ENCODE measurements around the gene ZNF771.

ZNF771 gene

GRCh38 chr16:30399435-30400186 is 7.8 kb upstream of the ZNF771 start:
- DNase-seq = no peak

- DNase-seq = no peak
Observed at GRCh38 chr16:30401768-30402425, 5.5 kb upstream of the ZNF771 start.

GRCh38 chr16:30406795-30407101 is 658 bp upstream of the ZNF771 start:
- DNase-seq = no peak

GRCh38 chr16:30407804-30408534 is 563 bp downstream of the ZNF771 start:
- DNase-seq = no peak

GRCh38 chr16:30409125-30410060 is 2.0 kb downstream of the ZNF771 start:
- DNase-seq = peak; percentile 88 to 93

- DNase-seq = no peak
Observed at GRCh38 chr16:30413112-30413806, 5.9 kb downstream of the ZNF771 start.

- DNase-seq = no peak
Observed at GRCh38 chr16:30414159-30414558, 6.8 kb downstream of the ZNF771 start.

- DNase-seq = no peak
Observed at GRCh38 chr16:30416047-30416603, 8.7 kb downstream of the ZNF771 start.

GRCh38 chr16:30416624-30417528 is 9.5 kb downstream of the ZNF771 start:
- DNase-seq = no peak

GRCh38 chr16:30417529-30418349 is 10.3 kb downstream of the ZNF771 start:
- peak; percentile 92 to 93 for DNase-seq

GRCh38 chr16:30418350-30419181 is 11.2 kb downstream of the ZNF771 start:
- DNase-seq = no peak

- no peak for DNase-seq
Observed at GRCh38 chr16:30421010-30421409, 13.6 kb downstream of the ZNF771 start.

GRCh38 chr16:30428055-30428454 is 20.6 kb downstream of the ZNF771 start:
- DNase-seq = no peak

GRCh38 chr16:30429418-30429677 is 21.9 kb downstream of the ZNF771 start:
- DNase-seq = no peak

- peak; percentile 98 to 99 for DNase-seq
Observed at GRCh38 chr16:30429678-30430427, 22.4 kb downstream of the ZNF771 start, which contains the start of gene DCTPP1. Gene DCTPP1, minus strand, starts transcription at chr16:30430030. Its CDS starts 50 bp downstream, at chr16:30429980.

GRCh38 chr16:30430428-30430970 is 23.1 kb downstream of the ZNF771 start:
- no peak for DNase-seq

GRCh38 chr16:30434852-30435251 is 27.4 kb downstream of the ZNF771 start:
- DNase-seq = no peak

- no peak for DNase-seq
Observed at GRCh38 chr16:30437511-30438046, 30.2 kb downstream of the ZNF771 start.

Measured in CD4-positive, alpha-beta T cell treated with Interferon alpha-2 for 1 hour (primary cell).